ENCODE data around the gene SLC66A2. TPM values are rescaled to one million over a fixed set of nuclear protein-coding genes. Genes with fewer than 3 reads are reported as not detected.
A peak's percentile ranks its signal among the peaks of the same experiment; 100 is the strongest.

SLC66A2 gene
- total RNA-seq, 2 donors from 2014 or later = 74.9 to 88.0 TPM

GRCh38 chr18:79952996-79953559 is 1.6 kb upstream of the SLC66A2 start:
- Histone ChIP-seq H3K4me1 (peaks cover 7% of the 10 kb centered on the region), H3K9ac (ENCODE audit: low read depth in 2 of 2, low read length in 2 of 2) (peak overlapping the region; percentile 70 to 94), H3K27me3 (no peaks in the 10 kb centered on the region), H3K4me3 (no peak overlapping the region), H3K27ac (peak overlapping the region; percentile 55), H3K36me3 (no peaks in the 10 kb centered on the region), H3K9me3 (no peaks in the 10 kb centered on the region)
- no peak for TF ChIP-seq CTCF (IDR thresholded peaks at IDR 0.05)
- intact Hi-C loops (cut with DNase I) = no loop called here
- DNase-seq = peak; percentile 69

- intact Hi-C loops (cut with DNase I) = no loop called here
- Histone ChIP-seq H3K27ac (peak overlapping the region; percentile 55), H3K9ac (ENCODE audit: low read depth in 2 of 2, low read length in 2 of 2) (peak overlapping the region; percentile 70 to 94), H3K9me3 (no peaks in the 10 kb centered on the region), H3K4me1 (peaks cover 7% of the 10 kb centered on the region), H3K36me3 (no peaks in the 10 kb centered on the region), H3K4me3 (peak overlapping the region; percentile 76), H3K27me3 (no peaks in the 10 kb centered on the region)
- no peak for DNase-seq
- TF ChIP-seq CTCF (IDR thresholded peaks at IDR 0.05) = no peak
Measured at GRCh38 chr18:79952456-79952995, 1.1 kb upstream of the SLC66A2 start.

GRCh38 chr18:79950515-79951341 is 725 bp downstream of the SLC66A2 start:
- Histone ChIP-seq H3K36me3 (no peaks in the 10 kb centered on the region), H3K27ac (peak overlapping the region; percentile 69), H3K9ac (ENCODE audit: low read depth in 2 of 2, low read length in 2 of 2) (peak overlapping the region; percentile 93 to 94), H3K9me3 (no peaks in the 10 kb centered on the region), H3K4me1 (peaks cover 7% of the 10 kb centered on the region), H3K27me3 (no peaks in the 10 kb centered on the region), H3K4me3 (peak overlapping the region; percentile 76)
- intact Hi-C loops (cut with DNase I) = no loop called here
- no peak for TF ChIP-seq CTCF (IDR thresholded peaks at IDR 0.05)
- peak; percentile 56 for DNase-seq

- intact Hi-C loops (cut with DNase I) = loop anchor here (10.0 kb wide), 2 partner anchors 85 to 195 kb away; partner anchors contain the start of gene RBFA
- H3K9me3 ChIP-seq = no peaks in the 10 kb centered on the region
- no peak for TF ChIP-seq CTCF (IDR thresholded peaks at IDR 0.05)
- peak overlapping the region in 1 of 2 donors; percentile 93 for H3K9ac ChIP-seq (ENCODE audit: low read depth in 2 of 2, low read length in 2 of 2)
- no peaks in the 10 kb centered on the region for H3K27me3 ChIP-seq
- peak overlapping the region; percentile 76 for H3K4me3 ChIP-seq
- peaks cover 13% of the 10 kb centered on the region for H3K4me1 ChIP-seq
- H3K27ac ChIP-seq = peak overlapping the region; percentile 69
- no peaks in the 10 kb centered on the region for H3K36me3 ChIP-seq
- peak; percentile 49 for DNase-seq
Measured at GRCh38 chr18:79949697-79950487, 1.6 kb downstream of the SLC66A2 start.

Data from colonic mucosa (tissue), 4 donors.